Large intestine (tissue), 3 donors: ENCODE data around the gene MORF4L1. TPM values are rescaled to one million over a fixed set of nuclear protein-coding genes. Genes with fewer than 3 reads are reported as not detected.
"Not testable (repeated sequence)": the region's sequence is repeated elsewhere in the genome, so short reads cannot be mapped to it uniquely, and the experiment has no call there.

Experiments used
- DNase-seq, 2 donors: peaks; one replicate each; pipeline versions ENCODE4 v3.0.0 to v3.0.0-alpha.2; 2013
- H3K27ac ChIP-seq: one replicate; pipeline ENCODE4 v1.5.1; 2013; ENCODE audit warnings: low read length
- H3K27me3 ChIP-seq: 2 replicates; pipeline ENCODE4 v1.6.1; 2013; ENCODE audit warnings: low read length; ENCODE audit not compliant: control insufficient read depth, insufficient read depth
- H3K36me3 ChIP-seq: 2 replicates; pipeline ENCODE4 v1.6.1; 2013; ENCODE audit warnings: low read length; ENCODE audit not compliant: control insufficient read depth, insufficient read depth
- H3K4me1 ChIP-seq: one replicate; pipeline ENCODE4 v1.6.1; 2013; ENCODE audit warnings: low read length; ENCODE audit not compliant: control insufficient read depth, insufficient read depth
- H3K4me3 ChIP-seq: one replicate; pipeline ENCODE4 v1.5.1; 2013; ENCODE audit warnings: low read length
- H3K9me3 ChIP-seq: one replicate; pipeline ENCODE4 v1.6.1; 2013; ENCODE audit warnings: mild to moderate bottlenecking, low read depth, low read length, moderate library complexity; ENCODE audit not compliant: control insufficient read depth
- WGBS: methylation state at CpG from one replicate; pipeline ENCODE4 v1.1.5; 2013; ENCODE audit warnings: low lambda C conversion rate; ENCODE audit not compliant: insufficient coverage; 5-methylcytosine and 5-hydroxymethylcytosine counted together
- polyA plus RNA-seq: library from polyadenylated mRNA; unstranded; fragments of 120-200 nt; gene quantifications from one replicate; pipeline ENCODE4 v1.2.1, GENCODE V29; 2013

Gene MORF4L1
- polyA plus RNA-seq, 1 donor: 406 TPM

DNA sequence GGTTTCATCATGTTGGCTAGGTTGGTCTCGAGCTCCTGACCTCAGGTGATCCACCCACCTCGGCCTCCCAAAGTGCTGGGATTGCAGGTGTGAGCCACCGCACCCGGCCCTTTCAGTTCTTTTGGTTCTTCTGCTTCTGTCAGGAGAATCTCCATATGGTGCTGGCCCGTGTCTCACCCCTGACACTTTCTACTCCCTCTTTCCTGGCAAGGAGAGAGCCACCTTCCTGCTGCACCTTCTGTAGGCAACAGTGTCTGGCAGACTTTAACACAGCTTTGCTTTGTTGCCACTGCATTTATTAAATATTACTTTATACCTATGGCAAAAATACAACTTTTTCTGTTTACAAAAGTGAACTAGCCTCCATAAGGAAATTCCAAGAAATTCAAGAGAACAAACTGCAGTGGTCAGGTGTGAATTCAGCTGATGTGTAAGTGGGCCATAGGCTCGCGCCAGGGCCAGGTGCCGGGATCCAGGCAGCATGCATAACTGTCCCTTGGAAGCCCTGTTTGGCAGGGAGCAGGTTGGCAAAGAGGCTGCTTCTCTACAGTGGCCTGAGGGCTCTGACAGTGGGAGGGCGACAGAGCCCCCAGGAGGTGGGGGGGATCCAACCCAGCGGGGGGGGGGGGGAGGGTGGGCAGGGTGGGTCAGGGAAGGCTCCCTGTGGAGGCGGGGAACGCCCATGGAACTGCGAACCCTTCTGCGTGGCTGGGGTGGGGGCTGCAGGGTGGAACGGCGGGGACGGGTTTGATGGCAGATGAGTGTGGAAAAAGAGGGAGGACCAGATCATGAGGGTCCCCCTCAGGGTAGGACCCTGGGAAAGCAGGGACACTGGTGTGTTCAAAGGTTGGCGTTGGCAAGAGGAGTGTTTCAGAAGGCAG lies 51.0 kb downstream of the MORF4L1 start:
- H3K27ac ChIP-seq: no peak overlapping the region
- no peaks in the 10 kb centered on the region for H3K4me1 ChIP-seq
- no CpG with 5 or more reads among the region's 18 CpGs for WGBS
- no peak overlapping the region for H3K4me3 ChIP-seq
- no peaks in the 10 kb centered on the region for H3K9me3 ChIP-seq
- DNase-seq: no peak
- H3K27me3 ChIP-seq: no peaks in the 10 kb centered on the region
- peaks cover 81% of the 10 kb centered on the region for H3K36me3 ChIP-seq

DNA sequence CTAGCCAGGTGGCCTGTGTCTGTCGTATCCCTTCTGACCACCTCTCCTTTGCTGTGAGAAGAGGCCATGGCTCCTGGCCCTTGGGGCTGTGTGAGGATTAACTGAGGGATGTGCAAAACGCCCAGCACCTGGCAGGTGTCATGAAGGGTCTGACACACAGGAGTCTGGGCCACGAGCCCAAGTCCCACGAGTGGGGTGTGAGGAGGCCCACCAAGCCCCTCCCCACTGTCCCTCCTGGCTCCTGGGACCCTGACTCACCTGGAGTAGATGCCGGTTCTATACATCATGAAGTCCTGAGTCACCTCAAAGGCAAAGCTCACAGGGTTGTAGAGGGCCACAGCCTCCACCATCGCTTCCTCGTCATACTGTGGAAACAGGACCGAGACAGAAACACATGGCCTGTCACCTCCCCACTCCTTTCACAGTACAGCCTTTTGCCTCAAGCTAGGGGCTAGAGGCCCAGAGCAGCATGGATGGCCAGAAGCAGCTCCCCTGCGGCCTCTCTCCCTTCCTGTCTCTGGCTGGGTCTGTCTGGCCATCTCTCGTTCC lies 52.5 kb downstream of the MORF4L1 start:
- no CpG with 5 or more reads among the region's 10 CpGs for WGBS
- Histone ChIP-seq H3K36me3 (peaks cover 74% of the 10 kb centered on the region), H3K27me3 (no peaks in the 10 kb centered on the region), H3K27ac (no peak overlapping the region), H3K4me1 (no peaks in the 10 kb centered on the region), H3K4me3 (no peak overlapping the region), H3K9me3 (no peaks in the 10 kb centered on the region)
- DNase-seq: no peak

DNA sequence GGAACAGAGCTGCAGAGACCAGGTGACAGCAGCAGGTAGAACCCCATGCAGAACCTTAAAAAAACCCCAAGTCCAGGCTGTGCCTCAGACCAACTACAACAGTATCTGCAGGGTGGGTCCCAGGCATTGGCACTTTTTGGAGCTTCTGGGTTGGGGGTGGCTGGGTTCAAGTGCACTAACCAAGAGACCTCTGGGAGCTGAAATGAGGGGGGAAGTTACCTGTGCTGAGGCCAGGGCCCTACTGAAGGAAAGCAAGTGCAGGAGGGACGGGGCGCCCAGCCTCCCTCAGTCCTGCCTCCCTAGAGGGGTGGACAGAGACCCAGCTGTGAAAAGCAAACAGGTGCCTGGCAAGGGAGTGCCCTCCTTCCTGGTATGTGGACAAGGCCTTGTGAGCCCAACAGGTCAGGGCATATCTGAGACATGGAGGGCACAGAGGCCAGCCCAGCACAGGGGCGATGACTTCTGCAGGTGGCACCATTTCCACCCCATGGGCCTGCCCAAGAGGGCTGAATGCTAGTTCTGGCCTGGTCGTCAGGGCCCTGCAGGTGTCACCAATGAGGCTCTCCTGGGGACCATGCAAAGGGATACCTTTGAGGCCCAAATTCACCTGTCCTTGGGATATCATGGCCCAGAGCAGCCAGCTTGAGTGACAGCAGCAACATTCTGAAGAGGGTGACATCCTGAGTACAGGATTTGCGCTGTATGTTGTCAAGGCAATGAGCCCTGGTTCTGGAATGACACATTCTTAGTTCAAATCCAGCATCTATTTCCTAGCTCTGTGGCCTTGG lies 53.5 kb downstream of the MORF4L1 start:
- Histone ChIP-seq H3K9me3 (no peaks in the 10 kb centered on the region), H3K4me3 (no peak overlapping the region), H3K27me3 (no peaks in the 10 kb centered on the region), H3K36me3 (peaks cover 78% of the 10 kb centered on the region), H3K4me1 (no peaks in the 10 kb centered on the region), H3K27ac (no peak overlapping the region)
- DNase-seq: no peak
- no CpG with 5 or more reads among the region's 5 CpGs for WGBS

DNA sequence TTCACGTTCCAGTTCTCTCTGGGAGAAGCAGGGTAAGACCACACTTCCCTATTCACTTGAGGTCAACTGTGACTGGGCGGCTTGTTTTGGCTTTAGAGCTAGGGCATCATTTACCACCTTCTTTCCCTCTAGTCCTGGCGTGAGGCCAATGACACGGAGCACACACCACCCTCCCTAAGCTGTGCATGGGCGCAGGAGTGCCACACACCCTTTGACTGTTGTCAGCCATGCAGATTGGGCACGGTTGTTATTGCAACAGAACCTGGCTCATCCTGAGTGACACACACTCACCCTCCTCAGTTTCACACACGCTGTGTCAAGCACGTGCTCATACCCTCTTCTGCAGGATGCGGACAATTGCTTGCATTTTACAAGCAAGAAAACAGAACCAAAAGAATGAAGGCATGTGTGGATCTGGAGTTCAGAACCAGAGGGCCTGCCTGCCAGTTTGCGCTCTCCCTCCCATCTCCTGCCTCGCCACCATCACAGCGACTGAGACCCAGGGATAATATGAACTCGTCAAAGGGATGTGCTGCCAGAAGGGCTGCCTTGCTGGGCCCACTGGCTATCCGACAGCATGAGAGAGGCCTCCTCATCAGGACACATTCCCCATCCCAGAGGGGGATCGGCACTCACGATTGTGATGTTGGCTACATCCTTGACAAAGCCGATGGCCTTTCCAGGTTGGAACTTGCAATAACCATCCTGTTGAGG lies 54.5 kb downstream of the MORF4L1 start:
- peaks cover 78% of the 10 kb centered on the region for H3K36me3 ChIP-seq
- H3K4me3 ChIP-seq: no peak overlapping the region
- WGBS: 100% methylated on average over 1 of the region's 17 CpGs
- no peak overlapping the region for H3K27ac ChIP-seq
- H3K9me3 ChIP-seq: no peaks in the 10 kb centered on the region
- DNase-seq: no peak
- H3K4me1 ChIP-seq: no peaks in the 10 kb centered on the region
- no peaks in the 10 kb centered on the region for H3K27me3 ChIP-seq

DNA sequence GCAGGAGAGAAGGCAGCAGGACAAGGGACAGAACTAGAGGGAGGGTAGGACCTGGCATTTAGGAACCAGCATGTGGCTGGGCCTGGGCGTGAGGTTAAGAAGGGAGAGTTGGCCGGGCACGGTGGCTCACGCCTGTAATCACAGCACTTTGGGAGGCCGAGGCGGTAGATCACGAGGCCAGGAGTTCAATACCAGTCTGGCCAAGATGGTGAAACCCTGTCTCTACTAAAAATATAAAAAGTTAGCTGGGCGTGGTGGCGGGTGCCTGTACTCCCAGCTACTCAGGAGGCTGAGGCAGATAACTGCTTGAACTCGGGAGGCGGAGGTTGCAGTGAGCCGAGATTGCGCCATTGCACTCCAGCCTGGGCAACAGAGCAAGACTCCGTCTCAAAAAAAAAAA lies 55.5 kb downstream of the MORF4L1 start:
- H3K36me3 ChIP-seq: peaks cover 73% of the 10 kb centered on the region
- no CpG with 5 or more reads among the region's 14 CpGs for WGBS
- not testable (repeated sequence) for H3K9me3 ChIP-seq, H3K27me3 ChIP-seq, H3K4me3 ChIP-seq, H3K27ac ChIP-seq, H3K4me1 ChIP-seq, DNase-seq

DNA sequence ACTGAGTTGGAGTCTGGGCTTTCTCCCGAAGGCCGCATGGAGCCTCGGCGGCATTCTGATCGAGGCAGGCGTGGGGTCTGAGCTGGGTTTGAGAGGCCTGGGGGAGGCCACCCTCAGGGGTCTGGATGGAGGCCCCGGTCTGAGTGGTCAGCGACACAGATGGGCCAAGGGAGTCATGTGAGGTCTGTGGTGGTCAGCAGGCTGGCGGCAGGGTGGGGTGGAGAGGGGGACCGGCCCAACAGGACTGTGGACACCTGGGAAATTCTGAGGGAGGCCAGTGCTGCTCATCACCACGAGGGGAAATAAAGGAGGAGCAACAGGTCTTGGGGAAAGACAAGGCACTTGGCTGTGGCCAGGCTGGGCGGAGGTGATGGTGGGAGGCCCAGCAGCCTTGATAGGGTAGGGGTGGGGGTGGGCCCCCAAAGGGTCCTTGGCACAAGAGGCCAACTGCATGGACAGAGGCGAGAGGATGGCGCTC lies 56.0 kb downstream of the MORF4L1 start:
- DNase-seq: no peak
- WGBS: 100% methylated on average over 1 of the region's 14 CpGs
- Histone ChIP-seq H3K4me3 (no peak overlapping the region), H3K36me3 (peaks cover 70% of the 10 kb centered on the region), H3K4me1 (no peaks in the 10 kb centered on the region), H3K27me3 (no peaks in the 10 kb centered on the region), H3K9me3 (no peaks in the 10 kb centered on the region), H3K27ac (no peak overlapping the region)

DNA sequence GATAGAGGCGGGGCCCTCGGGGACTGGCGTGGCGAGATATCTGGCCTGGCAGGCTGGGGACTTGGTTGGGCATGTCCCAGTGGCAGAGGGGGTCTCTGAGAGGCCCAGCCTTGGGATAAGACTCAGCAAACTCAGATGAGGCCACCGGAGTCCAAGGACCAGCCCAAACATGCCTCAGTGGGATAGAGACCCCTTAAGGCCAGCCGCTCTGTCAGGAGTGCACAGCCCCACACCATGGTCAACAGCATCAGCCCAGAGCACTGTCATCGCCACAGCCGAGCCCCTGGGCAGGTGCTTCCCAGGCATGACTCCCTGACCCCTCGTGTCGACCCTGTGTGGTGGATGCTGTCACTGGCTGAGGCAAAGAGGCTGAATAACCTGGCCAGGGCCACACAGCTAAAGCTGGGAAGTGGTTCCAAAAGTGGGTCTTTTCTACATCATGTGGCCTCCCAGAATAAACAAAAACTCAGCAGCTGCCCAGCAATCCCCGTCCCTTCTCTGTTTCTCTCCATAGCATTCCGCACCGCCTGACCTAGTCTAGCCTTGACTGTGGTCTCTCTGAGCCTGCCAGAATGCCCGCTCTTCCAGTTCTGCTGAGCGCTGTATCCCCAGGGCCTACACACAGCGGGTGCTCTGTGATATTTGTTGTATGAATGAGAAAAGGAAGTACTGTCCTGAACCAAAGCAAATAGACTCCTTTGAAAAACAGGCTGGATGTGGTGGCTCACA lies 57.0 kb downstream of the MORF4L1 start:
- H3K27ac ChIP-seq: no peak overlapping the region
- WGBS: no CpG with 5 or more reads among the region's 16 CpGs

DNA sequence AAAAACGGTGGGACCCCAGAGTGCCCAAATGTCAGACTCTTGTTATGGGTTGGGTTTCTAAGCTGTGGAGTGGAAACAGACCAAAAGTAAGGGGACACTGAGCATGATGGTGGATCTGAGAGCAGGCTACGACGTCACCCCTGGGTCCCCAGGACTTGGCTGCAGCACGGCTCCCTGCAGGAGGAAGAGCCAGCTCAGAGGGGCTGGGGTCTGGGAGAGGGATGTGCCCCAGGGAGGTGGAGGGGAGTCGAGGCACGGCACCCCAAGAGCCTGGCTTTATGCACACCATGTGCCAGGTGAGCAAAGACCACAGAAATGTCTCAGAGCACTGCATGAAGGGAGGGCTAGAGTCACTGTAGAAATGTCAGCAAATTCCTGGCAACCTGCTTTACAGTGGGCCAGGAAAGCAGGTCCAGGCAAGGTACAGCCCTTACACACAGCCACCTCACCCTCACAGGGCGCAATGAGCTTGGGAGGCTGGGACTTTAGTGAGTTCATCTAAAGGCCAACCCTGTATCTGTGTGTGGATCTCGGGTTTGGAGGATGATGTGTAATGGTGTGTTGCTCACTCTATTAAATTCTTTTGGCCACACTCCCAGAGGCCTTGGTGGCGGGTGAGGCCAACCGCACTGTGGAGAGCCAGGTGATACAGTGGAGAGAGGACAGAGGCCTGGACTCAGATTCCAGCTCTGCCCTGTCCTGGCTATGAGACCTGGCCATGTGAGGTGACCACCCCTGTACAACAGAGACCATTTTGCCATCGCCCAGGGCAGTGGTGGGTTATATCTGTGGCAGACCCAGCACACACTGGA lies 58.1 kb downstream of the MORF4L1 start:
- Histone ChIP-seq H3K27me3 (no peaks in the 10 kb centered on the region), H3K36me3 (peaks cover 64% of the 10 kb centered on the region), H3K4me3 (no peak overlapping the region), H3K27ac (no peak overlapping the region), H3K4me1 (no peaks in the 10 kb centered on the region), H3K9me3 (no peaks in the 10 kb centered on the region)
- WGBS: 100% methylated on average over 1 of the region's 11 CpGs
- no peak for DNase-seq

More for the DNA sequence above, 57.0 kb downstream of the MORF4L1 start:
- Histone ChIP-seq H3K36me3 (peaks cover 70% of the 10 kb centered on the region), H3K4me3 (no peak overlapping the region), H3K9me3 (no peaks in the 10 kb centered on the region), H3K4me1 (no peaks in the 10 kb centered on the region), H3K27me3 (no peaks in the 10 kb centered on the region)
- DNase-seq: no peak
